Nasal cavity respiratory epithelium epithelial cell of viscerocranial mucosa (primary cell): ENCODE measurements around the gene C9orf152. TPM values are rescaled to one million over a fixed set of nuclear protein-coding genes. Genes with fewer than 3 reads are reported as not detected.

Experiments used
- total RNA-seq: library from RNA; depleted of rRNA; stranded (reverse); fragments of >200 nt; gene quantifications from 2 replicates; pipeline ENCODE4 v1.2.3, GENCODE V29; 2014

C9orf152 gene, protein sequence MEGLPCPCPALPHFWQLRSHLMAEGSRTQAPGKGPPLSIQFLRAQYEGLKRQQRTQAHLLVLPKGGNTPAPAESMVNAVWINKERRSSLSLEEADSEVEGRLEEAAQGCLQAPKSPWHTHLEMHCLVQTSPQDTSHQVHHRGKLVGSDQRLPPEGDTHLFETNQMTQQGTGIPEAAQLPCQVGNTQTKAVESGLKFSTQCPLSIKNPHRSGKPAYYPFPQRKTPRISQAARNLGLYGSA
- under 0.01 and 0.07 TPM in 2 replicates for total RNA-seq

GRCh38 chr9:110208031-110208430, at the start of gene C9orf152:
Gene C9orf152, minus strand, starts transcription at chr9:110208159. Its CDS starts 580 bp downstream, at chr9:110207579.

DNA sequence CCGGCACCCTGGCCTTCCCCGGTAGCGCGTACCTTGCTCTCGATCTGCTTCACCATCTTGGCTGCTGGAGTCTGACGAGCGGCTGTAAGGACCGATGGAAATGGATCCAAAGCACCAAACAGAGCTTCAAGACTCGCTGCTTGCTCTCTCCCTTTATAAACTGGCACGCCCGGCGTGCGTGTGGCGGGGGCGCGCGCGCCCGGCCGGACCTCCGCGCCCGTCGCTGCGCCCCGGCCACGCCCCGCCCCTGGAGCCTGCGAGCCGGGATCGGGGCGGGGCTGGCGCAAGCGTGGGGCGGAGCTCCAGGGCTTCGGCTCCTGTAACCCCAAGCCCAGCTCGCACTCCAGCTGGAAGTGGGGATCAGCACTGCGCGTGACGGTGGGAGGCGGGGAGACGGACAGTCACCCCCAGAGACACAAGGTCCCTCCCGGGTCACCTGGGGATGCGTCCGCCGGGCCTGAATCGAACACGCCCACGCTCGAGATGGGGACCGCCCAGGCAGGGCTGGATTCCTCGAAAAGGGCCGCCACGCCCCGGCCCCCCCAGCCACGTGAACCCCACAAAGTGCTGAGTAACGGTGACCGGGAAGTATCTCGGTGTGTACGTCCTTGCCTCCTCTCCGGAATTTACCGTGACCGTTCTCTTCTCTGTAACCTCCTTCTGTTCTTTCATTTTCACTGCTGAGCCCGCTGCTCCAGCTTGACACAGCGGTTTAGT, 48.6 kb upstream of the C9orf152 start, which contains the start of gene TXN:
TSS of gene TXN (minus strand) at position 128 of the 717 bp plus-strand sequence. CDS start at position 56, 72 bp downstream.

Other genes with a start within 250 kb of the C9orf152 start
- 298 and 497 TPM in 2 replicates for gene TXN, start 48.3 kb upstream of the C9orf152 start, total RNA-seq
- gene TXNDC8, start 129.7 kb upstream of the C9orf152 start, total RNA-seq: not detected in 2 replicates